Activated CD8-positive, alpha-beta memory T cell treated with anti-CD3 and anti-CD28 coated beads, Interleukin-2, amount 50 U/mL, for 1 hour (primary cell): ENCODE data around the gene SPTLC3.

ENCODE experiments used
- DNase-seq: peaks from one replicate; pipeline ENCODE4 v3.0.0-alpha.2; 2020; ENCODE audit errors: extremely low read depth

Gene SPTLC3

GRCh38 chr20:12984863-12985262 lies 23.9 kb upstream of the SPTLC3 start:
- DNase-seq = no peak

GRCh38 chr20:12987261-12987660 lies 21.5 kb upstream of the SPTLC3 start:
- DNase-seq = no peak

DNA sequence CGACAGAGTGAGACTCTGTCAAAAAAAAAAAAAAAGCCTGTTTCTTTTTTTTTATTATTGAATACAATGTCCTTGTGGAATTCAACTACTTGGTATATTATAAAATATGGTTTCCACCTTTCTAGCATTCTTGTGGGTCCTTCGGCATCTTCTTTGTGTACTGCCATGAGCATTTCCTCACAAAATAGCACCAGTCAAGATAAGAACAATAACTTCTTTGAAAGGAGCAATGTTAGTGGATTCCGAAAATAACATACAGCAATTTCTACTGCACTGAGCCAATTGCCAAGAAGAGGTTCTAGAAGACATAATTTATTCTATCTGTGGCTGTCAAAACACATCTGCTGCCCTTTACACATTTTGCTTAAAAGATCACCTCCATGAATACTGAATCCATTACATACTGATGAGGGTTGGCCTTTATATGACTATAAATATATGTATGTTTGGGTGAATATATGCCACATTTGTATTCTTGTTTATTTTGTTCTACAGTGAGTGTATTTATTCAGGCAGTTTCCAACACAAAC lies 19.1 kb upstream of the SPTLC3 start:
- DNase-seq = no peak

DNA sequence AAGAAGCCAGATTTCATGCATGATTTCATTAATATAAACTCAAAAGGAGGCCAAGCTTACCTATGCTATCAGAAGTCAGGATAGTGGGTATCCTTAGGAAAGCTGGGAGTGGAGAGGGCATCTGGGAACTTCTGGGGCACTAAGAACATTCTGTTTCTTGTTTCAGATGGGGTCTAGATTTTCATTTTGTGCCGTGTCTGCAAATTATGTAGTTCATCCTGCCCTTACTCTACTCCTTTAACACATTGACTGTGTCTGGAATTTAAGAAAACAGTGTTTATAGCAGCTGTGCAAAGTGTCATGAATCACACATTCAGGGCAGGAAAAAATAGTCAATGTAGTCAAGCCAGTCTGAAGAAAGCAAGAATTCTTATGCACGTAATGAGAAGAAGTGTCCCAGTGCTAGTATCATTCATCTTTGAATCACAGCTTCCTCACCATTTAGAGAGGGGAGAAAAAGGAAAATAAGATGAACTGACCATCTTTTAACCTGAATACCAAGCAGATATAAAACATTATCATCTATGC lies 11.6 kb upstream of the SPTLC3 start:
- DNase-seq = no peak

DNA sequence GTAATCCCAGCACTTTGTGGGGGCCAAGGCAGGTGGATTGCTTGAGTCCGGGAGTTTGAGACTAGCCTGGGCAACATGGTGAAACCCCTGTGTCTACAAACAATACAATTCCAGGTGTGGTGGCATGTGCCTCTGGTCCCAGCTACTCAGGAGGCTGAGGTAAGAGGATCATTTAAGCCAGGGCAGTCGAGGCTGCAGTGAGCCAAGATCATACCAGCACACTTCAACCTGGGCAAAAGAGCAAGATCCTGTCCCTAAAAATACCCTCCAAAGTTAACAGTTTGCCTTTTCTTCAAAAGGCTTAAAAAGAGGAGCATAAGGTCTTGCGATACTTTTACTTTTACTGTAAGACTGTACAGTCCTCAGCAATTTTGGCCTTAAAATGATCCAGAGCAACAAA lies 10.7 kb upstream of the SPTLC3 start:
- no peak for DNase-seq

- no peak for DNase-seq
These were observed 9.6 kb upstream of the SPTLC3 start for GRCh38 chr20:12999201-12999600.

DNA sequence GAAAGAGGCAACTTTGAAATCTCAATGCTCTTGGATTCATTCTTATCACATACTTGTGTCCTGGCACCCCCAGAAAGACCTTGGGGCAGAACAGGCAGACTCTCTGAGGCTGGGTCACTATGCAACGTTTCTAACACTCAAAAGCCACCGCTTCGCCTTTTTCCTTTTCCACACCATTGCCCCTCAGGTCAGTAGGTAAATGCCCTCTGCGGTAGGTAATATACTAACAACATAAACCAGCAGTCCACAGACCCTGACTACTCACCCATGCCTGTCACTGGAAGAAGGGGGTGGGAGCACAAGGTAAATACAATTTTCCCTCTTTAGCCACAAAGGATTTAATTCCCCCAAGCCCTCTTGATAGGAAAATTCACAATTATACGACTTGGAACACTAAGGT lies 6.5 kb upstream of the SPTLC3 start:
- no peak for DNase-seq

DNA sequence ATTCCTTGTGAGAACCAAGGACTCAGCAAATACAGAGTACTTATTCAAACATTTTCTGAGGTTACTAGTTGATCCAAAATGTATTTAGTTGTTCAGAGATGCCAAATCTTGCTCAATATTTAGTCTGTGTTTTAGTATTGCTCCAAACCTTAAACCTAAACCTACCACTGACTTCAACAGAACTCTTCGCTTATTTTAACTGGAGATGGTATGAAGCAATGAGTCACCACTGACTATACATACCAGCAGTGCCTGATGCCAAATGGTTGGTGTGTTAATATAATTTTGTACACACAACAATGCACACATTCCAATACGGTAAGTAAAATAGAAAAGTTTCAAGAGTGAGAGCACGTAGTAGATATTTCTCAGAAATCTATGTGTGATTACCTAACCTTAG lies 1.9 kb upstream of the SPTLC3 start:
- no peak for DNase-seq

DNA sequence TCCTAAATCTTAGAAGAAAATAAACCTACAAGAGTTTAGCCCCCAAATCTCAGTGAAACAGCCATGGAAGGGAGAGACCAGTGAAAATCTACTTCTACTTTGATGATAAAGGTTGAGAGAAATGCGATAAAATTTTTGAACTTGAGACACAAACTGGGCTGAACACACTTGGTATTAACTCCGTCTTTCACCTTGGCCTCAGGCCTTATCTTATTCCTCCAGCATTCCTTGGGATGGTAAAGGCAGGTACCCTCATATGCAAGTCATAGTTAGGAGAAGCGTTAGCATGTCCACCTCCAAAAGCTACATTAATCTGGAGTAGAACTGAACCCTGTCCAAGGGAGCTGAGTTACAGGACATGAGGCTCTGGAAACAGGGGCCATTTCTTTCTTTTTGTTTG lies 1.2 kb upstream of the SPTLC3 start:
- no peak for DNase-seq

DNA sequence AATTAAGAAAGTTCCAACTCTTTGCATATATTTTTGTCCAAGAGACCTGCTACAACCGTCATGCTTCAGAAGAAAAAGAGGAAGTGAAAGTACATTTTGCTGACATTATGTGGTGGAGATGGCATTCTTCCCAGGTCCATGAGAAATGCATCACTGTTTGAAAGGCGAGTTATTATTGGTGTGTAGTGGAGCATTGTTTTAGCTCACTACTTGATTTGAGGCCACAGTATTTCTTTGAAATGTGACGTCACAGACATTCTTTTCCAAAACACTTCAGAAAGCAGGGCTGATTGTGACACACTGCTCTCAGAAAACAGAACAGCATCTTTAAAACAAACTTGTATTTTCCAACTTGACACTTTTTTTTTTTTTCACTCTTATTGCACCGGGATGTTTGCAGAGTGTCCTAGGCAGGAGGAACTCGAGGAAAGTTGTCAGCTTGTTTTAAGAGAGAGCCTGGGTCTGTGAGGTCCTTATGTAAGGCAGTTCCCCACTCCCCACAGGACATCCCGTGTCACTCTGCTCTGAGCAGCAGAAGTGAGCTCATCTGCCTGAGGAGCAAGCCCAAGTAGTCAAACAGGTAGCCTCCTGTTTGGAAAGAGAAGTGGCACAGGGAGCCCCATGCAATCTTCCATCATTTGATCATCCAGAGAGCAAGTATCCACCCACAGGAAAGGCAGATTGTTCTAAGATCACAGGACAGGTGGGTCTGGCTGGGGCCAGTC lies 1.1 kb downstream of the SPTLC3 start:
- DNase-seq = no peak

DNA sequence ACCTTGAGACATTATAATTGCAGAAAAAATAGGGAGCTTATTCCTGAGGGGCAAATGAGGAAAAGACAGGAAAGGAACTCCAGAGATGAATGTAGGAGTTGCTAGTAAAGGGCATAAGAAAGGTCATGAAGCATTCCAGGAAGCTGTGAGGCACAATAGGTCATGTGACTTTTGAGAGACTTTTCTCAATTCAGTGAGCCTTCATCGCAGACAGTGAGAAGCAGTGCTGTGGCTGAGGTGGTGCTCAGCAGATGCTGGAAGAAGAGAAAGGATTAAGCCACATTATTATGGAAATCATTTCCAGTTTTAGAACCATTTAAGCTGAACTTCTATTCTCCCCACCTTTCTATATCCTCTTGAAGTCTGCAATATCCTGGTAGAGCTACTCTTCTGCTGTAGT lies 4.1 kb downstream of the SPTLC3 start:
- no peak for DNase-seq

GRCh38 chr20:13013411-13013810 lies 4.6 kb downstream of the SPTLC3 start:
- DNase-seq = no peak

- DNase-seq = no peak
These were observed 8.5 kb downstream of the SPTLC3 start for GRCh38 chr20:13017235-13017634.

DNA sequence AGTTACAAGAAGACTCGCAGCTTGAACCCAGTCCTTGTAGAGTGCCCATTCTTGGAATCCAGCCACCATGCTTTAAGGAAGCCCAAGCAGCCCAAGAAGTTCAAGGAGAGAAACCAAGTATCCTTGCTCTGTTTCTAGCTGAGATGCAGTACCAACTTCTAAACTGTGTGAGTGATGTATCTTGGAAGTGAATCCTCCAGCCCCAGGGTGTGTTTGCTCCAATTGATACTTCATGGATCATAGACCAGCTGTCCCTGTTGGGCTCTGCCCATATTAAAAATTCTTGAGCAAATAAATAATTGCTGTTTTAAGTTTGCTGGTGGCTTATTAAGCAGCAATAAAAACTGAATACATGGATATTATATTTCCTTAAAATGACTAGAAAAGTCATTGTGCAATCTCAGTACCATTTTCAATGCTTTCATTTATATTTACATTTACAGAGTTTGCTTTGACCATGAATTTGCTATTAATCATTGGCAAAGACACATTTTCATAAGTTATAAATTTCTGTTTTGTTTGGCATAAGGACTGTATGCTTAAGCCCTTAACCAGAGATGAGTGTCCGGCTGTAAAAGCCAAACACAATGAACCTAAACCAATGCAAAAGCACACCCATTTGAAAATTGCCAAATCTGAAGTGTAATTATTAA lies 9.2 kb downstream of the SPTLC3 start:
- no peak for DNase-seq

- no peak for DNase-seq
These were observed 12.6 kb downstream of the SPTLC3 start for GRCh38 chr20:13021205-13021970.

GRCh38 chr20:13022401-13023155 lies 13.8 kb downstream of the SPTLC3 start:
- DNase-seq = no peak

DNA sequence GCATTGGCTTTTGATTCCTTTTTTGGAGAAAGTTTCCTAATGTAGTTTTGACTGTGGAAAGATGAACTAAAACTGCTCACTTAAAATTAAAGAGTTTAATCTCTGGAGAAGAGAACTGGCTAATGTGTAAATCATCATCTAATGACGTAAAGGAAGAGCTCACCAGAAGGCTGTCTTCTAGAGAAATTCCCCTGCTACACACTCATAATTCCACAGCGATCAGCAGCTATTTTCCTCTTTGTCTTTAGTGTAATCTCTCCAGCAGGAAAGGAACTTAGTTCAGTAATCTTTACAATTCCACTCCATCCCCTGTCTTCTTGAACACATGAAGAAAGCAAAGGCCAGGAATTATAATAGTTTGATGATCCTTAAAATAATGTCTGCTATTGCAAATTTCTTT lies 15.8 kb downstream of the SPTLC3 start:
- DNase-seq = no peak

DNA sequence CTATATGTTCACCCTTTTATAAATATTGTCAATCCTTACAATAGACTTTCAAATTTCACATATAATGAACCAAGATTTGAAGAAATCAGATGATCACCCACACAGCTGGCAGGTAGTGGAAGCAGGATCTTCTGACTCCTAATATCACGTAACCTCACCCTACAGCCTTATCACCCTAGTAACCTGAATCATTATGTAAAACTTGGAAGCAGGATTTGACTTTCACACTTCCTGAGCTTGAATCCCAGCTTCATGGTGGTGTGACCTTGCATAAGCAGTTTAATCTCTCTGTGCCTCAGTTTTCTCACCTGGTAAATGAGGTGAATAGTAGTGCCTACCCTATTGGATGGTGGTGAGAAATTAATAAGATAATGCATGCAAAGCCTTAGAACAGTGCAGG lies 16.4 kb downstream of the SPTLC3 start:
- DNase-seq = no peak

DNA sequence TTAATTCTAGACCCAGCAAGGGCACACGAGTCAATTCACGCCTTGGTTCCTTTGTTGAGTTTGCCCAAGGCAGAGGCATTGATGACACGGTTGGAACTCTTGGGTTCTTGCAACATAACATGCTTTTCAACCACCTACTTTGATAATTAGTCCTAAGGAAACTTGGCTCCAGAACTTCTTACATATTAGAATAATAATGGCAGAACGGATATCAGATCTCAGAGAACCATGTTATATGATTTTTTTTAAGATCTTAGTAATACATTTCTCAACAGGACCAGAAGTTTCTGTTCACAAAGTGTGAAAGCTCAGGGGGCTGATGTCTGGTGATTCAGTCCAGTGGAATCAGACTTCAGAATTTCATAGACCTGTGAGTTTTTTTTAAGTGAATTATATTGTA lies 19.2 kb downstream of the SPTLC3 start:
- no peak for DNase-seq

DNA sequence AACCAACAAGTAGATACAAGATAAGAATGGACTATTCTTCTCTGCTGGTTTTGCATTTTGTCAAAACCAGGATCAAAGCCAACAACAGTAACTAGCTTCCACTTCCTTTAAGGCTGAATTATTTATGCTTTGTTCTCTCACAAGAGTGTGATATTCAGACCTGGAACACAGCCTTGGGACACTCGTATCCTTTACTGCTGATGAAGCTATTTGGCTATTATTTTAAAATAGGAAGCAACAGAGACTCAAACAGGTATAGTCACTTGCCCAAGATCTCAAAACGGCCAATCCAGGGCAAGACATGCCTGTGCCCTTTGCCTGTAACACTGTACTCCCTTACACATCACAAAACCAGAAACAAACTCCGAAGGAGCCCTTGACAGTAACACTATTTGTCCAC lies 19.9 kb downstream of the SPTLC3 start:
- DNase-seq = no peak

GRCh38 chr20:13029687-13030375 lies 21.1 kb downstream of the SPTLC3 start:
- DNase-seq = no peak
